Measurements from ENCODE around the gene TANGO2. TPM values are rescaled to one million over a fixed set of nuclear protein-coding genes. Genes with fewer than 3 reads are reported as not detected.
A peak's percentile ranks its signal among the peaks of the same experiment; 100 is the strongest.

TANGO2 gene
- polyA plus RNA-seq, 2 donors, result 9.5 to 9.8 TPM

- Histone ChIP-seq H3K4me3 (ENCODE audit: low read depth in 1 of 2, low read length in 2 of 2) (peak within 1 kb of the TSS; percentile 72 to 85), H3K27ac (ENCODE audit: low read depth in 2 of 2, low read length in 1 of 2) (peak within 1 kb of the TSS; percentile 65 to 76), H3K27me3 (ENCODE audit: control insufficient read depth in 1 of 2, insufficient read depth in 2 of 2, low read length in 2 of 2) (no peaks in the 10 kb centered on the region), H3K9me3 (ENCODE audit: control insufficient read depth in 2 of 2, insufficient read depth in 1 of 2, low read depth in 1 of 2, low read length in 1 of 2) (no peaks in the 10 kb centered on the region), H3K4me1 (ENCODE audit: control insufficient read depth in 2 of 2, insufficient read depth in 2 of 2, low read length in 1 of 2) (peaks cover 8 to 9% of the 10 kb centered on the region in 2 donors), H3K36me3 (ENCODE audit: control insufficient read depth in 2 of 2, insufficient read depth in 2 of 2, low read length in 1 of 2) (peaks cover 15 to 47% of the 10 kb centered on the region in 2 donors)
- 61 to 63% methylated on average over 30 of the region's 30 CpGs for WGBS, 2 donors
Observed at GRCh38 chr22:20115691-20116375, 94.9 kb downstream of the TANGO2 start, which contains the start of gene RANBP1. RANBP1 (plus strand) TSS chr22:20116104; CDS start chr22:20116185, 81 bp downstream.

DNA sequence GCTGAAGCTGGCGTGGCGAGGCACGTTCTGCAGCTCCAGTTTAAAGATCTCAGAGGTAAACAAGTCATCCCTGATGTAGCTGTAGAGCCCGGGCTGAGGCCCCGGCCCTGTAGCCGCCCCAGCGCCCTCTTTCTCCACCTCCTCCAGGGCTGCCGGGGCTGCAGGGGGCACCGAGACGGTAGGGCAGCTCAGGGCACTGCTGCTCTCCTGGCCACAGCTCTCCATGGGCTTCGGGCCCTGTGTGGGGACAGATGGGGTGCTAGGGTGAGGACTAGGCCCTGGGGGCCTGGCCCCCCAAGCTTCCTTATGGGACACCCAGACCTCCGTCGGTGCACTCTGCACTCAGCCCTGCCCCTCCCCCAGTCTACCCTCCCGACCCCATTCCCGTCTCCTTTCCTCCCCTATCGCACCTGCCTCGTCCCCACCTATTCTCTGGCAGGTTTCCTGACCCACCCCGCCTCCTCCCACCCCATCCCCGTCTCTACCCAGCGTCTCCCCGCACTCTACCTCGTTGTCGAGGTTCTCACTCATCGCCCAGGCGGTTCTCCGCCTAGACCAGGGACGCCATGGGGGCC lies 95.6 kb downstream of the TANGO2 start:
- H3K4me3 ChIP-seq (ENCODE audit: low read depth in 1 of 2, low read length in 2 of 2), result peak overlapping the region; percentile 72 to 85
- no peaks in the 10 kb centered on the region for H3K27me3 ChIP-seq (ENCODE audit: control insufficient read depth in 1 of 2, insufficient read depth in 2 of 2, low read length in 2 of 2)
- peak overlapping the region; percentile 65 to 76 for H3K27ac ChIP-seq (ENCODE audit: low read depth in 2 of 2, low read length in 1 of 2)
- peaks cover 8 to 9% of the 10 kb centered on the region in 2 donors for H3K4me1 ChIP-seq (ENCODE audit: control insufficient read depth in 2 of 2, insufficient read depth in 2 of 2, low read length in 1 of 2)
- peaks cover 15 to 46% of the 10 kb centered on the region in 2 donors for H3K36me3 ChIP-seq (ENCODE audit: control insufficient read depth in 2 of 2, insufficient read depth in 2 of 2, low read length in 1 of 2)
- no peaks in the 10 kb centered on the region for H3K9me3 ChIP-seq (ENCODE audit: control insufficient read depth in 2 of 2, insufficient read depth in 1 of 2, low read depth in 1 of 2, low read length in 1 of 2)
- 5 to 6% methylated on average over 26 to 27 of the region's 27 CpGs for WGBS, 2 donors

Other genes with a start within 250 kb of the TANGO2 start
- 1 to 10 TPM; 4.7 to 6.6 TPM for gene GNB1L, start 166.2 kb upstream of the TANGO2 start, polyA plus RNA-seq
- gene RTL10, start 166.2 kb upstream of the TANGO2 start, polyA plus RNA-seq, result 10 to 100 TPM in 1 of 2 donors, 1 to 10 TPM in 1; 8.1 to 13.8 TPM
- 100 to 1,000 TPM; 178 to 218 TPM for gene COMT, start 79.3 kb upstream of the TANGO2 start, polyA plus RNA-seq
- gene TXNRD2, start 79.3 kb upstream of the TANGO2 start, polyA plus RNA-seq, result 10 to 100 TPM in 1 of 2 donors, 1 to 10 TPM in 1; 9.6 to 20.6 TPM
- gene ARVCF, start 4.3 kb upstream of the TANGO2 start, polyA plus RNA-seq, result 1 to 10 TPM; 3.4 to 5.5 TPM
- gene DGCR8, start 59.1 kb downstream of the TANGO2 start, polyA plus RNA-seq, result 10 to 100 TPM; 14.1 to 21.6 TPM
- 100 to 1,000 TPM in 1 of 2 donors, 10 to 100 TPM in 1; 49.2 to 136 TPM for gene RANBP1, start 95.0 kb downstream of the TANGO2 start, polyA plus RNA-seq
- 10 to 100 TPM; 41.1 to 77.1 TPM for gene TRMT2A, start 96.1 kb downstream of the TANGO2 start, polyA plus RNA-seq
- 10 to 100 TPM; 21.3 to 33.6 TPM for gene ZDHHC8, start 110.7 kb downstream of the TANGO2 start, polyA plus RNA-seq
- gene CCDC188, start 129.9 kb downstream of the TANGO2 start, polyA plus RNA-seq, result under 1 TPM; 0.35 to 0.65 TPM
- 1 to 10 TPM; 1.9 to 2.5 TPM for gene RTN4R, start 247.2 kb downstream of the TANGO2 start, polyA plus RNA-seq

All from esophagus (tissue), 2 donors.